Measurements from ENCODE around the gene SMOC2. TPM values are rescaled to one million over a fixed set of nuclear protein-coding genes. Genes with fewer than 3 reads are reported as not detected.

SMOC2 gene
- total RNA-seq, 5 donors from 2014 or later (not counting 1 experiment from before 2014, with no cell fraction given) = 0.06 to 0.20 (median 0.16) TPM; not detected in 2

- no CpG with 5 or more reads among the region's 5 CpGs for WGBS (ENCODE audit: insufficient coverage)
- Histone ChIP-seq H3K27me3 (replicated peaks in 1 of 2; ENCODE audit: control insufficient read depth in 2 of 2, extremely low read depth in 1 of 2, insufficient read depth in 2 of 2, low read length in 1 of 2) (peaks cover 0 to 34% of the 10 kb centered on the region in 2 experiments), H3K9me3 (no peaks in the 10 kb centered on the region), H3K36me3 (ENCODE audit: control insufficient read depth in 2 of 2, extremely low read depth in 1 of 2, insufficient read depth in 1 of 2, low read length in 1 of 2) (no peaks in the 10 kb centered on the region), H3K4me3 (ENCODE audit: control insufficient read depth in 1 of 2, extremely low read depth in 1 of 2, low read length in 1 of 2) (no peak overlapping the region), H3K27ac (ENCODE audit: low read length) (no peak overlapping the region), H3K4me1 (ENCODE audit: control insufficient read depth in 1 of 2, extremely low read depth in 1 of 2, insufficient read depth in 2 of 2, low read length in 2 of 2) (no peaks in the 10 kb centered on the region)
- Mint-ChIP-seq H3K9me3 (no peaks in the 10 kb centered on the region), H3K27me3 (peaks cover 0 to 15% of the 10 kb centered on the region in 2 donors), H3K27ac (no peak overlapping the region), H3K4me1 (no peaks in the 10 kb centered on the region), H3K4me3 (no peak overlapping the region), H3K36me3 (no peaks in the 10 kb centered on the region)
- no peak for ATAC-seq (replicated peaks in 1 of 4)
- no peak for DNase-seq
- ChIA-PET CTCF (interaction anchor here in 1 of 2 donors (1.0 kb wide), 1 partner anchor 1584 kb away, joined by 3 read pairs; no protein-coding TSS in a partner anchor), POLR2A (no interaction called here)
These were observed 267.5 kb downstream of the SMOC2 start for GRCh38 chr6:168708526-168708925.

GRCh38 chr6:168708984-168709383 lies 268.0 kb downstream of the SMOC2 start:
- no peak overlapping the region for H3K4me3 ChIP-seq (ENCODE audit: control insufficient read depth in 1 of 2, extremely low read depth in 1 of 2, low read length in 1 of 2)
- H3K4me1 ChIP-seq (ENCODE audit: control insufficient read depth in 1 of 2, extremely low read depth in 1 of 2, insufficient read depth in 2 of 2, low read length in 2 of 2) = no peaks in the 10 kb centered on the region
- no peak overlapping the region for H3K27ac ChIP-seq (ENCODE audit: low read length)
- Mint-ChIP-seq H3K27me3 (peaks cover 0 to 15% of the 10 kb centered on the region in 2 donors), H3K4me3 (no peak overlapping the region), H3K36me3 (no peaks in the 10 kb centered on the region), H3K27ac (no peak overlapping the region), H3K4me1 (no peaks in the 10 kb centered on the region), H3K9me3 (no peaks in the 10 kb centered on the region)
- DNase-seq (no peak), ATAC-seq (replicated peaks in 1 of 4) (no peak)
- no peaks in the 10 kb centered on the region for H3K36me3 ChIP-seq (ENCODE audit: control insufficient read depth in 2 of 2, extremely low read depth in 1 of 2, insufficient read depth in 1 of 2, low read length in 1 of 2)
- CTCF ChIA-PET = interaction anchor here in 1 of 2 donors (1.0 kb wide), 1 partner anchor 1583 kb away, joined by 3 read pairs; no protein-coding TSS in a partner anchor
- H3K27me3 ChIP-seq (replicated peaks in 1 of 2; ENCODE audit: control insufficient read depth in 2 of 2, extremely low read depth in 1 of 2, insufficient read depth in 2 of 2, low read length in 1 of 2) = peaks cover 0 to 32% of the 10 kb centered on the region in 2 experiments
- POLR2A ChIA-PET = no interaction called here
- no peaks in the 10 kb centered on the region for H3K9me3 ChIP-seq
- WGBS (ENCODE audit: insufficient coverage) = 57% methylated on average over 1 of the region's 2 CpGs

- no peaks in the 10 kb centered on the region for H3K4me1 Mint-ChIP-seq
These were observed 268.4 kb downstream of the SMOC2 start for GRCh38 chr6:168709390-168709789.

GRCh38 chr6:168709991-168710390 lies 269.0 kb downstream of the SMOC2 start:
- WGBS (ENCODE audit: insufficient coverage) = 86% methylated on average over 7 of the region's 9 CpGs
- Histone ChIP-seq H3K4me3 (ENCODE audit: control insufficient read depth in 1 of 2, extremely low read depth in 1 of 2, low read length in 1 of 2) (no peak overlapping the region), H3K27ac (ENCODE audit: low read length) (no peak overlapping the region), H3K4me1 (ENCODE audit: control insufficient read depth in 1 of 2, extremely low read depth in 1 of 2, insufficient read depth in 2 of 2, low read length in 2 of 2) (no peaks in the 10 kb centered on the region), H3K36me3 (ENCODE audit: control insufficient read depth in 2 of 2, extremely low read depth in 1 of 2, insufficient read depth in 1 of 2, low read length in 1 of 2) (no peaks in the 10 kb centered on the region), H3K27me3 (replicated peaks in 1 of 2; ENCODE audit: control insufficient read depth in 2 of 2, extremely low read depth in 1 of 2, insufficient read depth in 2 of 2, low read length in 1 of 2) (peaks cover 0 to 32% of the 10 kb centered on the region in 2 experiments), H3K9me3 (no peaks in the 10 kb centered on the region)
- CTCF ChIA-PET = no interaction called here
- Mint-ChIP-seq H3K27ac (no peak overlapping the region), H3K27me3 (peaks cover 0 to 15% of the 10 kb centered on the region in 2 donors), H3K9me3 (no peaks in the 10 kb centered on the region), H3K36me3 (no peaks in the 10 kb centered on the region), H3K4me1 (no peaks in the 10 kb centered on the region), H3K4me3 (no peak overlapping the region)
- ATAC-seq (replicated peaks in 1 of 4) (no peak), DNase-seq (no peak)
- POLR2A ChIA-PET = no interaction called here

More at GRCh38 chr6:168709390-168709789, 268.4 kb downstream of the SMOC2 start:
- POLR2A ChIA-PET = no interaction called here
- no peak for DNase-seq
- Histone ChIP-seq H3K36me3 (ENCODE audit: control insufficient read depth in 2 of 2, extremely low read depth in 1 of 2, insufficient read depth in 1 of 2, low read length in 1 of 2) (no peaks in the 10 kb centered on the region), H3K9me3 (no peaks in the 10 kb centered on the region), H3K4me3 (ENCODE audit: control insufficient read depth in 1 of 2, extremely low read depth in 1 of 2, low read length in 1 of 2) (no peak overlapping the region), H3K27me3 (replicated peaks in 1 of 2; ENCODE audit: control insufficient read depth in 2 of 2, extremely low read depth in 1 of 2, insufficient read depth in 2 of 2, low read length in 1 of 2) (peaks cover 0 to 32% of the 10 kb centered on the region in 2 experiments), H3K27ac (ENCODE audit: low read length) (no peak overlapping the region), H3K4me1 (ENCODE audit: control insufficient read depth in 1 of 2, extremely low read depth in 1 of 2, insufficient read depth in 2 of 2, low read length in 2 of 2) (no peaks in the 10 kb centered on the region)
- Mint-ChIP-seq H3K4me3 (no peak overlapping the region), H3K36me3 (no peaks in the 10 kb centered on the region), H3K27ac (no peak overlapping the region), H3K27me3 (peaks cover 0 to 15% of the 10 kb centered on the region in 2 donors), H3K9me3 (no peaks in the 10 kb centered on the region)
- 77% methylated on average over 4 of the region's 9 CpGs for WGBS (ENCODE audit: insufficient coverage)
- no peak for ATAC-seq (replicated peaks in 1 of 4)
- CTCF ChIA-PET = interaction anchor here in 1 of 2 donors (1.0 kb wide), 1 partner anchor 1583 kb away, joined by 3 read pairs; no protein-coding TSS in a partner anchor

GRCh38 chr6:168711049-168711640 lies 270.2 kb downstream of the SMOC2 start:
- Histone ChIP-seq H3K4me3 (ENCODE audit: control insufficient read depth in 1 of 2, extremely low read depth in 1 of 2, low read length in 1 of 2) (no peak overlapping the region), H3K36me3 (ENCODE audit: control insufficient read depth in 2 of 2, extremely low read depth in 1 of 2, insufficient read depth in 1 of 2, low read length in 1 of 2) (no peaks in the 10 kb centered on the region), H3K4me1 (ENCODE audit: control insufficient read depth in 1 of 2, extremely low read depth in 1 of 2, insufficient read depth in 2 of 2, low read length in 2 of 2) (no peaks in the 10 kb centered on the region), H3K9me3 (no peaks in the 10 kb centered on the region), H3K27ac (ENCODE audit: low read length) (no peak overlapping the region), H3K27me3 (replicated peaks in 1 of 2; ENCODE audit: control insufficient read depth in 2 of 2, extremely low read depth in 1 of 2, insufficient read depth in 2 of 2, low read length in 1 of 2) (peaks cover 0 to 32% of the 10 kb centered on the region in 2 experiments)
- Mint-ChIP-seq H3K27ac (no peak overlapping the region), H3K36me3 (no peaks in the 10 kb centered on the region), H3K4me3 (no peak overlapping the region), H3K4me1 (no peaks in the 10 kb centered on the region), H3K27me3 (peaks cover 0 to 15% of the 10 kb centered on the region in 2 donors), H3K9me3 (no peaks in the 10 kb centered on the region)
- ChIA-PET POLR2A (no interaction called here), CTCF (no interaction called here)
- DNase-seq (no peak), ATAC-seq (replicated peaks in 1 of 4) (no peak)
- WGBS (ENCODE audit: insufficient coverage) = 20% methylated on average over 1 of the region's 5 CpGs

- no peaks in the 10 kb centered on the region for H3K36me3 Mint-ChIP-seq
- POLR2A ChIA-PET = no interaction called here
- H3K4me3 ChIP-seq (ENCODE audit: control insufficient read depth in 1 of 2, extremely low read depth in 1 of 2, low read length in 1 of 2) = no peak overlapping the region
- no peak overlapping the region for H3K27ac ChIP-seq (ENCODE audit: low read length)
- H3K27ac Mint-ChIP-seq = no peak overlapping the region
- WGBS (ENCODE audit: insufficient coverage) = 84% methylated on average over 10 of the region's 11 CpGs
- no peaks in the 10 kb centered on the region for H3K9me3 Mint-ChIP-seq
- no peaks in the 10 kb centered on the region for H3K4me1 ChIP-seq (ENCODE audit: control insufficient read depth in 1 of 2, extremely low read depth in 1 of 2, insufficient read depth in 2 of 2, low read length in 2 of 2)
- no peak overlapping the region for H3K4me3 Mint-ChIP-seq
- no peaks in the 10 kb centered on the region for H3K4me1 Mint-ChIP-seq
- H3K36me3 ChIP-seq (ENCODE audit: control insufficient read depth in 2 of 2, extremely low read depth in 1 of 2, insufficient read depth in 1 of 2, low read length in 1 of 2) = no peaks in the 10 kb centered on the region
- no peak for ATAC-seq (replicated peaks in 1 of 4)
- CTCF ChIA-PET = no interaction called here
- DNase-seq = no peak
- peaks cover 0 to 32% of the 10 kb centered on the region in 2 experiments for H3K27me3 ChIP-seq (replicated peaks in 1 of 2; ENCODE audit: control insufficient read depth in 2 of 2, extremely low read depth in 1 of 2, insufficient read depth in 2 of 2, low read length in 1 of 2)
- H3K27me3 Mint-ChIP-seq = peaks cover 0 to 15% of the 10 kb centered on the region in 2 donors
- H3K9me3 ChIP-seq = no peaks in the 10 kb centered on the region
These were observed 270.8 kb downstream of the SMOC2 start for GRCh38 chr6:168711666-168712300.

All from T-cell (primary cell).